HG03108 (cell line): ENCODE measurements around the gene SOCS2.
"Not testable (repeated sequence)": the region's sequence is repeated elsewhere in the genome, so short reads cannot be mapped to it uniquely, and the experiment has no call there.

Experiments
- ATAC-seq: cut with Tn5 transposase; IDR thresholded peaks from one replicate; pipeline ENCODE4 v1.9.1; 2021; ENCODE audit warnings: moderate library complexity; ENCODE audit not compliant: unreplicated experiment

The SOCS2 gene

DNA sequence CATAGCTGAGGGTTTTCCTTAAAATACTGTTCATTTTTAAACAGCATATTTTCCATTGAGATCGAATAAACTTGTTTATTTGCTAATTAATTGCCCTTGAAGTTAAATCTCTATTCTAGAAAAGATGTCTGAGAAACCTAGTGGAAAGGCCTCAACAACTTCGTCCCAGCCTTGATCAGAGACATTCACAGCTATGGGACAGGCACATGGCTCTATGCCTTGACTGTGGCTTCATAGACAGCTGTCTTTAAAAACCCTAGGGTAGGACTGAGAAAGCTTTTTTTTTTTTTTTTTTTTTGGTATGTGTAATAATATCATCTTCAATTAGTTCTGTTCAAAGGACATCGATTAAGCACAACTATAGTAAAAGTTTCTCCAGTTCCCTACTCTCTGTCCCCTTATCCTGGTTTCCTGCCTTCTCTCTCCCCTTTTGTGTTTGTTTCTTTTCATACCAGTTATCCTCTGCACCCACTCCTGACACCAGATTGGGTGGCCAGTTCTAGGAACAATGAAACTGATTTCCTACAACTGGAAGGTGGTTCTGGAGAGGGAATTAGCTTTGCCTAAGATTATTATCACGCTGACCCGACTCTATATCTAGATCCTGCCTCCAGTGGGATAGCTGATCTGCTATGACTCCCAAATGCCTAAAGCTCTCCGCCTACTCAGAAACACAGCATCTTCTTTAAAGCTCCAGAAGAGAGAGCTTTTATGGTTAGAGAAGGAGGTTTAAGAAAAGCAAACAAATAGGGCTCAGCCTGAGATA, 20.3 kb downstream of the SOCS2 start:
- no peak for ATAC-seq

DNA sequence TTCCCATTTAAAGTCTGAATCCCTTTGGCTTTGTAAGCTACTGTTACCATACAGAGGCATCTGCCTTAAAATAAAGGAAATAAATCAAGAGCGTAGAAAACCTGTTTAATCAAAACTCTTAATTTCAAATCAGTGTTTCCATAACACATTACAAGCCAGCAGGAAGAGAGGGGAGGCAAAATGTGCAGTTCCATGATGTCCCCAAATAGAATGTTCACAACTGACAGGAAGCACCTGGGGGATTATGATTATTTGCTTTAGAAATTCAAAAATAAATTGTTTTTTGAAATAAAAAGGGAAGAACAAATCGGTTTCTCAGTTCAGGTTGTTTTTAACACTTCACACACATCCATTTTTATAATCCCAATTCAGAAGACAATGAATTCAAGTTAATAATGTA, 21.4 kb downstream of the SOCS2 start:
- ATAC-seq = no peak

DNA sequence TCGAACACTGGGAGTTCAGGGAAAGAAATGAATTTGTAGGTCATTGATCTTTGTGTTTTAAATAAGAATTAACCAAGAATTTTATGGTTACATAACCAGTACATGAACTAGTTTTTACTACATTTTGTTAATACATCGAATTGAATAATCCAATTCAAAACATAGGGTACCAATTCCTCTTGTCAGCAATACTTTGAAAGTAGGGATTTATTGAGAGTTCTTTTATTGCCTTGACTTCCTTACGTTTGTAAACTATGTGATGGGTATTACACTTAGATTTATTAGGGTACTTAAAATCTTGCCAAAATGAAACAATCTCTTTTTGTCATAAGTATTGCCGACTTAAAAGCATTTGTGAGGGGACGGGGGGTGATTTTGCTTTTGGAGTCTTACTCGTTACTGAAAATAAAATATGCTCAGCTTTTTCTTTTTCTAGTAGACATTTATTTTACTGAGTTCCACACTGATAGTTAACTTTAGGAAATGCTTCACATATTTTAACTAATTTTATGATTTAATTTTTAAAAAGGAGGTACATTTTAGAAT, 22.4 kb downstream of the SOCS2 start:
- ATAC-seq = no peak

- no peak for ATAC-seq
These were observed 22.9 kb downstream of the SOCS2 start for GRCh38 chr12:93595351-93595750.

DNA sequence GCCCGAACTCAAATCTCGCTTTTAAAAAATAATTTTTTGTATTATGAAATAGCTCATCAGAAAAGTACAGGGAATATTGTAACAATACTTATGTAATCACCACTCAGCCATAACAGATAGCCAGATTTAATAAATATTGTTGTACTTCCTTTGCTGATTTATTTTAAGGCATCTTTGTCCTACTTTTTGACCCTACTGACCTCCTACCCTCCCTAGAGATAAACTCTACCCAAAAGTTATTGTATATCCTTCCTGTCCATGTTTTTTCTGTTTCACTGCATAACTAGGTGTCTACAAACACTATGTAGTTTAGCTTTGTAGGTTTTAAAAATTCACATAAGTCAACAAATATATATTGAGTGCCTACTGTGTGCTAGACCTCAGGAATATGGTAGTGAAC, 25.1 kb downstream of the SOCS2 start:
- no peak for ATAC-seq

DNA sequence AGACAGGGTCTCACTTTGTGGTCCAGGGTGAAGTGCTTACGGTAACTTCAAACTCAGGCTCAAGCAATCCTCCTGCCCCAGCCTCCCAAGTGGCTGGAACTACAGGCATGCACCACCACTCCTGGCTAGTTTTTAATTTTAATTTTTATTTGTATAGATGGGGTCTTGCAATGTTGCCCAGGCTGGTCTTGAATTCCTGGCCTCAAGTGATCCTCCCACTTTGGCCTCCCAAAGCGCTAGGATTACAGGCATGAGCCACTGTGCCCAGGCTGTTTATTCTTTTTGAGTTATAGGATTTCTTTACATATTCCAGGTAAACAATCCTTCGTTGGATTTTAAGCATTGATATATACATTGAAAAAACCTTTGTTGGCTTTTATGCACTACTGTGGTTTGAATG, 26.7 kb downstream of the SOCS2 start:
- ATAC-seq = no peak

- no peak for ATAC-seq
These were observed 29.1 kb downstream of the SOCS2 start for GRCh38 chr12:93601591-93601990.

- no peak for ATAC-seq
These were observed 30.6 kb downstream of the SOCS2 start for GRCh38 chr12:93602897-93603668.

DNA sequence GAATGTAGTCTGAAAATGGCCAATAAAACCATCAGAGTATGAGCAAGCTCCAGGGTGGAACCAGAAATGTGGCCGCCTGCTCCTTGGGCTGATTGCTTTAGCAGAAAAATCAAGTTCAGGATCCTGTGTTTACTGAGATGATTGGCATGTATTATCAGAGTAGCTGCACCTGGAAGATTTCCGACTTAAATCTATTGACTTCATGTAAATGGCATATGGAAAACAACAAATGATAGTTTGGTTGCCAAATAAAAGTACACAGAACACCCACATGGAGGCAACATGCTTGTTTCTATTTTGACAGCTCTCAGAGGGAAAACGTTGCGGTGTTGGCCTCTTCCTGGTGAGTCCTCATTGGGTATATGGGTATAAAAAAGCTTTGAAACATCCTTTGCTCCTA, 31.3 kb downstream of the SOCS2 start:
- no peak for ATAC-seq

DNA sequence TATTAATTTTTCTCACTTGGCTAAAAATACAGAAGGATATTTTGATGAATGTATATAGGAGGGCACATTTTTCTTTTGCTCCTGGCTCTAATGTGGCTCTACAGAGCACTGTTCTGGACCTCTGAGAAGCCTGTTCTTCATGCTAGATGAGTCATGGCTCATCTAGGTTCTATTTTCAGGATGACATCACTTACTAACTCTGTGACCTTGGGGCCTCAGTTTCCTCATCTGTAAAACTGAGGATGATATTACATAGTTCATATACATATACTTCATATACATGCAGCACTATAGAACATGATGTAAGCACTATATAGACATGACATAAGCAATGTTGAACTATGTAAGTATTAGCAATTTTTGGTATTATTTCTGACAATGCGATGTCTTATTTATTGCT, 35.8 kb downstream of the SOCS2 start:
- no peak for ATAC-seq

DNA sequence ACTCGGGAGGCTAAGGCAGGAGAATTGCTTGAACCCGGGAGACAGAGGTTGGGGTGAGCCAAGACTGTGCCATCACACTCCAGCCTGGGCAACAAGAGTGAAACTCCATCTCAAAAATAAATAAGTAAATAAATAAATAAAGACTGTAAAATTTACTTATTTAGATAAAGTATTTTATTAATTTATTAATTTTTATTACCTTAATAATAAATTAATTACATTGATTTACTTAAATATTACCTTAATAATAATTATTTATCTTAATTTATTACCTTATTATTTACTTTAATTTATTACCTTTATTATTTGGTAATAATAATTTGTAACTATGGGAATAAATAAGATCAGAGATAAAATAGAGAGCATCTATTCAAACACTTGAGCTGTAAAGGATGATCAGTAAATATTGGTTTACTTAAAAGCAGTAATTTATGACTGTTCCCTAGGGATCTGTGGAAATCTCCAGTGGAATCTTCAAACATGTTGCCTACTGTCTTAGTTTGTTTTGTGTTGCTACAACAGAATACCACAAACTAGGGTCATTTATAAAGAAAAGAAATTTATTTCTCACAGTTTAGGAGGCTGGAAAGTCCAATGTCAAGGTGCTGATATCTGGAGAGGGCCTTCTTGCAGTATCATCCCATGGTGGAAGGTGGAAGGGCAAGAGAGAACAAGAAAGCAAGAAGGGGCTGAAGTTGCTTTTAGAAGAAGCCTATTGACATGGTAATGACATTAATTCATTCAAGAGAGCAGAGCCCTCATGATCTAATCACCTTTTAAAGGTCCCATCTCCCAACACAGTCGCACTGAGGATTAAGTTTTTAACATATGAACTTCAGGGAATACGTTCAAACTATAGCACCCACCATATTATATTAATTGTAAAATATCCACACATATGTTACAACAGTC, 37.1 kb downstream of the SOCS2 start:
- no peak for ATAC-seq

GRCh38 chr12:93612776-93613175, 40.3 kb downstream of the SOCS2 start:
- ATAC-seq = no peak

DNA sequence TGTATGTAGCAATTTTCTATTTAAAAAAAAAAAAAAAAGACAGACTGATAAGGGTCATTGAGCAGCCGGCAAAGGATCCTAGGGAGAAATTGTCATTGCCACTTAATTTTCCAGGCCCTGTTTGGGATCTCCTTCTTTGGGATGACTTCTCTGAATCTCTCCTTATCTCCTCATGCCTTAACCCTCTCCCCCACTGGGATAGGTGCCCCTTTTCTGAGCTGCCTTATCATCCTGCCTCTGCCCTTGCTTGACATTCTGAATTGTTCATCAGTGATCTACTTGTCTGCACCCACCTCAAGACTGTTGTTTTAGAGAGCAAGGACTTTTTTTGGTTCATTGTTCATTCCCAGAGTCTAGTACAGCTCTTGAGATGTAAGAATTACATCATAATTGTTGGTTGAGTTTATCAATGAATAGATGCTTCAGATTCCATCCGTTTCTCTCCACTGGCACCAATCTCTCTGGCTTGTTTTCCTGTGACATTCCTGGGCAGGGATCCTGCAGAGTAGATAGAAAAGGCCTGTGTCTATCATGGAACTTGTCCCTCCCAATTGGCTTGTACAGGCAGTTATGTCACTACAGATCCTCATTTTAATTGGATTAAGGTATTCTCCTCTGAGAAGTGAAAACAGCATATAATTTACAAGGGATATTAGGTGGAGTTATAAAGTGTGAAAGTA, 42.6 kb downstream of the SOCS2 start:
- ATAC-seq = no peak

DNA sequence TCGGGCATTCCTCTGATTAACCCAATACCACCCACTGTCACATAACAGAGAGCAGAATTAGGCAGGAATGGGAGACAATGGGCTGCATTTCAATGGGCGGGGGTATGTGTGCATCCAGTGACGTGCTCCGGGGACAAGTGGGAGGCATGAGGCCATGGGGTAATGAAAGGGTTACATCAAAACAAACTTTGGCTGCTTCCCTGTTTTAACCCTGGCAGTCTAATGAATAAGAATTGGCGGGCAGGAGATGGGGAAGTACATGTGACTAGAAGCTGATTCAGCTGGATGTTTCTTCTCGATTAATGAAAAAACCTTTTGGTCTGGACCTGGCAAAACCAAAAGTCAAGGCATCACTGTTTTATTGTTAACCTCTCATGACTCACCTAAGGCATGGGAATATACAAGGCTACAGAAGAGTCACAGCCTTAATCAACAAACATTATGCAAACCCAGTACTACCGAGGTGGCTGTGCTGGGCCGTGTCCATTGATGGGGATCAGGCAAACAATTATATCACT, 44.2 kb downstream of the SOCS2 start:
- ATAC-seq = no peak

- no peak for ATAC-seq
These were observed 46.5 kb downstream of the SOCS2 start for GRCh38 chr12:93618891-93619410.

DNA sequence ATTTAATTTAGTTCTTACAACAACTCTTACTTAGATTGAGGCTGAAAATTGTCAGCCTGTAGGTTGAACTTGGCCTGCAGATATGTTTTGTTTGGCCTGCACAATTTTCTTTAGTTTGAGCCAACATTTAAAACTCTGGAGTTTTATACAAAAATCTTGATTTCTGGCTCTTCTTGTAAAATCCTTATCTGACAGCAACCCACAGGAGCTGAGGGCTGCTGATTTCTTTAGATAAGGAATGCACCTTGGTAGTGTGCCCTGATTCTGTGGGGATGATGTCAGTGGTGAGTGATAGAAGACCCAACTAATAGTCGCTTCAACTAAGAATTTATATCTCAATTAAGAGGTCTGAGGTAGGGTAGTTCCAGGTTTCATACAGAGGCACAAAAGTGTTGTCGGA, 49.5 kb downstream of the SOCS2 start:
- ATAC-seq = no peak

DNA sequence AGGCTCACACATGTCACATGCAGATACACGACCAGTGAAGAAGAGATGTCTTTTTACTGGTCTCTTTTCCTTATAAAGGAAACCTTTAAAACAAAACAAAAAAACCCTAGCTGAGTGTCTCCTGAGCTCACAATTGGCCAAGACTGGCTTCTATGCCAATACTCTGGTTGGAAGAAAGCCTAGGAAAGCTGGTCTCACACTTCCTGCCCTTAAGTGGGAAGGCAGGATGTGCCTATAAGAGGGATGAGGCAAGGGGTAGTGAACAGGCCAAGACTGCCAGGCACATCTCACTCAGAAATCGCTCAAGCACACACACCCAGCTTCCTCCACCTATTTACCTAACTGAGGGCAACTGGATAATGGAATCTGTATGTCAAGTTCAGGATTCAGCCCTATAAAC, 50.0 kb downstream of the SOCS2 start:
- ATAC-seq = no peak

DNA sequence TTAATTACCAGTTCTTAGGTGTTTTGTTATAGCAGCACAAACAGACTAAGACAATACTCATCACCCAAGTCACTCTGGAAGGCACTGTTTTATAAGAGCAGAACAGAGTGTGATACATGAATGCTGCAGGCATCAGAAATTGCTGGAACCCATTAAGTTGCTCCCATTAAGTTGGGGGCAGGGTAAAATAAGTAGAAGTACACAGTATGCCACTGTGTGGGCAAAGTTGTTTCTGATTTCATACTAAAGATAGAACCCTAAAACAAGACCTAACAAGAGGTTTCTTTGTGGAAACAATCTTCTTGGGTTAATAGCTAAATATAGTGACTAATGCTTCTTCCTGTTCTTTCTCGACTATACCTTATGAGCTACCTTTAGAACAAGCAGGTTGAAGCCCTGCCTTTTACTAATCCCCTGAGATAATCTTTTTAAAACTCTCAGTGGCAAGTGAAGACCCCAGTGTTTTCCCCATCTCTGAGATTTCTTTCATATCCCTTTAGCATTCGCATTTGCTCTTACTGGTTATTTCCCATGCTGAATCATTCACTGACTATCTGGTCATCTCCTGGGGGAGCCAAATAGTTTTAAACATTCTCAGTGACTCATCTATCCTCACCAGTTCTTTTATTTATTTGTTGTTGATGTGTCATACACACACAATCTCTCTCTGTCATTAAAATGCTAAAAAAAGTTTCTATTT, 52.3 kb downstream of the SOCS2 start:
- peak; percentile 76 for ATAC-seq

DNA sequence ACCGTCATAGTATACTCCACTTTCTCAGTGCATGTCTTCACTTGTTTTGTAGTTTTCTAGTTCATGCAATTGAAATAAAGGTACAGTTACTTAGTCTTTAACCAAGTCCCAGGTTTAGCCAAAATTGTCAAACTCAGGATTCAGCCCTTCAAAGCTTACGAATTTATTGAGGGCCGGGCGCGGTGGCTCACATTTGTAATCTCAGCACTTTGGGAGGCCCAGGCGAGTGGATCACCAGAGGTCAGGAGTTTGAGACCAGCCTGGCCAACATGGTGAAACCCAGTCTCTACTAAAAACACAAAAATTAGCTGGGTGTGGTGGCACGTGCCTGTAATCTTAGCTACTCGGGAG, 52.8 kb downstream of the SOCS2 start:
- not testable (repeated sequence) for ATAC-seq

GRCh38 chr12:93626160-93626559, 53.7 kb downstream of the SOCS2 start:
- ATAC-seq = no peak
